Breast epithelium (tissue), 4 donors: ENCODE measurements around the gene CDCP1. TPM values are rescaled to one million over a fixed set of nuclear protein-coding genes. Genes with fewer than 3 reads are reported as not detected.

Source experiments
- DNase-seq, 2 donors: peaks; one replicate each; pipeline ENCODE4 v3.0.0-alpha.2; 2019; ENCODE audit warnings: low spot score in 2 of 2
- H3K27ac ChIP-seq, 2 donors: fragments of 200-600 bp; sonication (generic) in 1 of 2; one replicate each; pipeline ENCODE4 v1.5.1; 2016 to 2019; ENCODE audit warnings: mild to moderate bottlenecking in 1 of 2
- H3K27me3 ChIP-seq, 2 donors: fragments of 200-600 bp; sonication (generic) in 1 of 2; one replicate each; pipeline versions ENCODE4 v1.5.1 to v1.6.0; 2017 to 2019; ENCODE audit warnings: control low read depth in 1 of 2, mild to moderate bottlenecking in 1 of 2
- H3K36me3 ChIP-seq: fragments of 200-600 bp; one replicate; pipeline ENCODE4 v1.5.1; 2019
- H3K4me1 ChIP-seq, 2 donors: fragments of 200-600 bp; sonication (generic); one replicate each; pipeline ENCODE4 v1.5.1; 2016 to 2019; ENCODE audit warnings: control low read depth in 1 of 2
- H3K4me3 ChIP-seq, 3 donors: fragments of 200-600 bp; sonication (generic); 1 replicate in 2 of 3; 2 replicates in 1 of 3; pipeline ENCODE4 v1.5.1; 2016 to 2019; ENCODE audit warnings: mild to moderate bottlenecking in 3 of 3, moderate library complexity in 2 of 3
- H3K9me3 ChIP-seq, 2 donors: fragments of 200-600 bp; sonication (generic) in 1 of 2; one replicate each; pipeline ENCODE4 v1.5.1; 2016 to 2019; ENCODE audit warnings: control low read depth in 1 of 2
- POLR2A ChIP-seq: fragments of 450-650 bp; IDR thresholded peaks from one replicate; pipeline ENCODE4 v1.6.1; 2016; ENCODE audit warnings: antibody characterized with exemption, mild to moderate bottlenecking, moderate library complexity
- POLR2AphosphoS5 ChIP-seq, 3 donors: sonication (generic); formaldehyde crosslinking; IDR thresholded peaks; one replicate each; pipeline ENCODE4 v1.6.1; 2017; ENCODE audit warnings: antibody characterized with exemption in 3 of 3
- intact Hi-C: fragments of 100-400 bp; cut with DNase I; formaldehyde crosslinking; loops from one replicate; pipeline ENCODE4 v1.15.1; 2023; ENCODE audit warnings: low total_unique reads
- total RNA-seq, 3 donors: library from RNA; depleted of rRNA; stranded (reverse); fragments of >200 nt; gene quantifications; one replicate each; pipeline ENCODE4 v1.1.0, GENCODE V29; 2016
- TF ChIP-seq, protein P1 (sequence below), 3 donors: fragments of 450-650 bp; IDR thresholded peaks; one replicate each; pipeline ENCODE4 v1.5.1; 2016 to 2017; ENCODE audit warnings: antibody characterized with exemption in 3 of 3, mild to moderate bottlenecking in 3 of 3, moderate library complexity in 3 of 3

Gene CDCP1
- total RNA-seq, 3 donors from 2014 or later: 1.9 to 11.3 (median 8.5) TPM

GRCh38 chr3:45049807-45050206 is 96.4 kb downstream of the CDCP1 start:
- DNase-seq: no peak
- peaks cover 0 to 12% of the 10 kb centered on the region in 2 donors for H3K27me3 ChIP-seq
- no peak overlapping the region for H3K27ac ChIP-seq
- no peaks in the 10 kb centered on the region for H3K9me3 ChIP-seq
- intact Hi-C loops: no loop called here
- TF ChIP-seq POLR2AphosphoS5 (IDR thresholded peaks at IDR 0.05): no peak
- TF ChIP-seq, protein P1, sequence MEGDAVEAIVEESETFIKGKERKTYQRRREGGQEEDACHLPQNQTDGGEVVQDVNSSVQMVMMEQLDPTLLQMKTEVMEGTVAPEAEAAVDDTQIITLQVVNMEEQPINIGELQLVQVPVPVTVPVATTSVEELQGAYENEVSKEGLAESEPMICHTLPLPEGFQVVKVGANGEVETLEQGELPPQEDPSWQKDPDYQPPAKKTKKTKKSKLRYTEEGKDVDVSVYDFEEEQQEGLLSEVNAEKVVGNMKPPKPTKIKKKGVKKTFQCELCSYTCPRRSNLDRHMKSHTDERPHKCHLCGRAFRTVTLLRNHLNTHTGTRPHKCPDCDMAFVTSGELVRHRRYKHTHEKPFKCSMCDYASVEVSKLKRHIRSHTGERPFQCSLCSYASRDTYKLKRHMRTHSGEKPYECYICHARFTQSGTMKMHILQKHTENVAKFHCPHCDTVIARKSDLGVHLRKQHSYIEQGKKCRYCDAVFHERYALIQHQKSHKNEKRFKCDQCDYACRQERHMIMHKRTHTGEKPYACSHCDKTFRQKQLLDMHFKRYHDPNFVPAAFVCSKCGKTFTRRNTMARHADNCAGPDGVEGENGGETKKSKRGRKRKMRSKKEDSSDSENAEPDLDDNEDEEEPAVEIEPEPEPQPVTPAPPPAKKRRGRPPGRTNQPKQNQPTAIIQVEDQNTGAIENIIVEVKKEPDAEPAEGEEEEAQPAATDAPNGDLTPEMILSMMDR (IDR thresholded peaks at IDR 0.05): no peak
- TF ChIP-seq POLR2A: no peak
- H3K4me3 ChIP-seq: no peak overlapping the region
- no peaks in the 10 kb centered on the region for H3K36me3 ChIP-seq
- peaks cover 0 to 3% of the 10 kb centered on the region in 2 donors for H3K4me1 ChIP-seq

GRCh38 chr3:45048244-45048643 is 97.9 kb downstream of the CDCP1 start:
- DNase-seq: no peak
- intact Hi-C loops: no loop called here
- H3K4me1 ChIP-seq: no peaks in the 10 kb centered on the region
- no peak overlapping the region for H3K27ac ChIP-seq
- TF ChIP-seq, protein P1 (IDR thresholded peaks at IDR 0.05): no peak
- no peak for TF ChIP-seq POLR2AphosphoS5 (IDR thresholded peaks at IDR 0.05)
- no peak for TF ChIP-seq POLR2A
- H3K27me3 ChIP-seq: peaks cover 0 to 12% of the 10 kb centered on the region in 2 donors
- H3K4me3 ChIP-seq: no peak overlapping the region
- no peaks in the 10 kb centered on the region for H3K9me3 ChIP-seq
- H3K36me3 ChIP-seq: no peaks in the 10 kb centered on the region

GRCh38 chr3:45043728-45044299 is 102.4 kb downstream of the CDCP1 start:
- Histone ChIP-seq H3K36me3 (no peaks in the 10 kb centered on the region), H3K27ac (peak overlapping the region in 1 of 2 donors; percentile 21), H3K27me3 (peaks cover 0 to 2% of the 10 kb centered on the region in 2 donors), H3K4me1 (no peaks in the 10 kb centered on the region), H3K4me3 (no peak overlapping the region), H3K9me3 (no peaks in the 10 kb centered on the region)
- no peak for DNase-seq
- intact Hi-C loops: loop anchor here (5.0 kb wide), 1 partner anchor 168 kb away; no protein-coding TSS in a partner anchor
- TF ChIP-seq POLR2AphosphoS5 (IDR thresholded peaks at IDR 0.05) (no peak), POLR2A (no peak)
- TF ChIP-seq, protein P1 (IDR thresholded peaks at IDR 0.05): no peak

DNA sequence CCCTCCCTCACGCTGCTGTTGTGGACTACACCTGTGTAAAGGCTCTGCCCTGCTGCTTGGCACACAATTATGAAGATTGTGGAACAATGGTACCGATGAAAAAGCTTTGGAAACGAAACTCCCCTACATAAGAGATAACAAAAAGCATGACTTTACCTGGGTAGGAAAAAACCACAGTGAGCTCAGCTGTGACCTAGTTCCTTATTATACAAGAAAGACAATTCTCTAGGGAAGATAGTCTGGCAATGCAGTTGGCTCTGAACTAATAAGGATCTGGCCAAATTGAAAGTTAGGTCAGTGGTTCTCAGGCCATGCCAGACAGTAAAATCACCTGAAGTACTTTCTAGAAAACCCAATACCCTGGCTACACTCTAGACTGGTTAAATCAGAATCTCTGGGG is 104.0 kb downstream of the CDCP1 start:
- no peaks in the 10 kb centered on the region for H3K9me3 ChIP-seq
- H3K4me1 ChIP-seq: no peaks in the 10 kb centered on the region
- no peak for DNase-seq
- no peaks in the 10 kb centered on the region for H3K36me3 ChIP-seq
- H3K4me3 ChIP-seq: no peak overlapping the region
- intact Hi-C loops: loop anchor here (5.0 kb wide), 1 partner anchor 170 kb away; no protein-coding TSS in a partner anchor
- TF ChIP-seq POLR2A: no peak
- no peak for TF ChIP-seq POLR2AphosphoS5 (IDR thresholded peaks at IDR 0.05)
- TF ChIP-seq, protein P1 (IDR thresholded peaks at IDR 0.05): no peak
- H3K27ac ChIP-seq: no peak overlapping the region
- H3K27me3 ChIP-seq: peaks cover 0 to under 1% of the 10 kb centered on the region in 2 donors

GRCh38 chr3:45041666-45042065 is 104.5 kb downstream of the CDCP1 start:
- intact Hi-C loops: loop anchor here (5.0 kb wide), 1 partner anchor 171 kb away; no protein-coding TSS in a partner anchor
- no peak for DNase-seq
- H3K4me1 ChIP-seq: no peaks in the 10 kb centered on the region
- H3K36me3 ChIP-seq: no peaks in the 10 kb centered on the region
- TF ChIP-seq POLR2AphosphoS5 (IDR thresholded peaks at IDR 0.05): no peak
- no peak for TF ChIP-seq POLR2A
- TF ChIP-seq, protein P1 (IDR thresholded peaks at IDR 0.05): no peak
- H3K9me3 ChIP-seq: no peaks in the 10 kb centered on the region
- no peak overlapping the region for H3K27ac ChIP-seq
- H3K27me3 ChIP-seq: peaks cover 0 to 5% of the 10 kb centered on the region in 2 donors
- no peak overlapping the region for H3K4me3 ChIP-seq
